ENCODE results near the gene CPA2. TPM values are rescaled to one million over a fixed set of nuclear protein-coding genes. Genes with fewer than 3 reads are reported as not detected.

The CPA2 gene
- total and polyA plus RNA-seq, 5 donors = 0.05 to 0.67 TPM; not detected in 3

GRCh38 chr7:130281260-130281659 is 14.6 kb downstream of the CPA2 start:
- no peaks in the 10 kb centered on the region for H3K27me3 ChIP-seq (ENCODE audit: control insufficient read depth, insufficient read depth)
- DNase-seq (no peak), ATAC-seq (peak; percentile 49 to 70)
- 71% methylated on average over 1 of the region's 1 CpG for WGBS
- H3K4me3 ChIP-seq (ENCODE audit: low read length) = no peak overlapping the region
- H3K9me3 ChIP-seq (ENCODE audit: control insufficient read depth, low read length) = no peaks in the 10 kb centered on the region
- H3K27ac ChIP-seq (ENCODE audit: low read length) = no peak overlapping the region
- intact Hi-C loops (cut with DNase I) = no loop called here
- H3K4me1 ChIP-seq (ENCODE audit: control insufficient read depth, insufficient read depth, low read length) = peaks cover 4% of the 10 kb centered on the region

- WGBS = 73% methylated on average over 1 of the region's 1 CpG
- DNase-seq (no peak), ATAC-seq (no peak)
- intact Hi-C loops (cut with DNase I) = no loop called here
- H3K4me3 ChIP-seq (ENCODE audit: low read length) = no peak overlapping the region
- H3K4me1 ChIP-seq (ENCODE audit: control insufficient read depth, insufficient read depth, low read length) = no peaks in the 10 kb centered on the region
- H3K27ac ChIP-seq (ENCODE audit: low read length) = no peak overlapping the region
- no peaks in the 10 kb centered on the region for H3K9me3 ChIP-seq (ENCODE audit: control insufficient read depth, low read length)
- H3K27me3 ChIP-seq (ENCODE audit: control insufficient read depth, insufficient read depth) = no peaks in the 10 kb centered on the region
Measured at GRCh38 chr7:130286881-130287280, 20.2 kb downstream of the CPA2 start.

GRCh38 chr7:130288168-130288567 is 21.5 kb downstream of the CPA2 start:
- WGBS = 87% methylated on average over 4 of the region's 4 CpGs
- no peaks in the 10 kb centered on the region for H3K27me3 ChIP-seq (ENCODE audit: control insufficient read depth, insufficient read depth)
- H3K9me3 ChIP-seq (ENCODE audit: control insufficient read depth, low read length) = no peaks in the 10 kb centered on the region
- intact Hi-C loops (cut with DNase I) = no loop called here
- DNase-seq (no peak), ATAC-seq (no peak)
- no peak overlapping the region for H3K4me3 ChIP-seq (ENCODE audit: low read length)
- H3K4me1 ChIP-seq (ENCODE audit: control insufficient read depth, insufficient read depth, low read length) = no peaks in the 10 kb centered on the region
- no peak overlapping the region for H3K27ac ChIP-seq (ENCODE audit: low read length)

- WGBS = 74% methylated on average over 5 of the region's 5 CpGs
- no peak for DNase-seq
- Histone ChIP-seq H3K4me1 (ENCODE audit: control insufficient read depth, insufficient read depth, low read length) (no peaks in the 10 kb centered on the region), H3K9me3 (ENCODE audit: control insufficient read depth, low read length) (no peaks in the 10 kb centered on the region), H3K27ac (ENCODE audit: low read length) (no peak overlapping the region), H3K27me3 (ENCODE audit: control insufficient read depth, insufficient read depth) (no peaks in the 10 kb centered on the region), H3K4me3 (ENCODE audit: low read length) (no peak overlapping the region)
- intact Hi-C loops (cut with DNase I) = no loop called here
- ATAC-seq = no peak
Measured at GRCh38 chr7:130288829-130289228, 22.2 kb downstream of the CPA2 start.

- Histone ChIP-seq H3K27me3 (ENCODE audit: control insufficient read depth, insufficient read depth) (no peaks in the 10 kb centered on the region), H3K9me3 (ENCODE audit: control insufficient read depth, low read length) (no peaks in the 10 kb centered on the region), H3K4me1 (ENCODE audit: control insufficient read depth, insufficient read depth, low read length) (no peaks in the 10 kb centered on the region), H3K4me3 (ENCODE audit: low read length) (no peak overlapping the region), H3K27ac (ENCODE audit: low read length) (no peak overlapping the region)
- 92% methylated on average over 9 of the region's 9 CpGs for WGBS
- intact Hi-C loops (cut with DNase I) = no loop called here
- DNase-seq (no peak), ATAC-seq (no peak)
Measured at GRCh38 chr7:130289478-130289877, 22.8 kb downstream of the CPA2 start.

GRCh38 chr7:130290745-130291144 is 24.1 kb downstream of the CPA2 start:
- Histone ChIP-seq H3K4me1 (ENCODE audit: control insufficient read depth, insufficient read depth, low read length) (no peaks in the 10 kb centered on the region), H3K27me3 (ENCODE audit: control insufficient read depth, insufficient read depth) (no peaks in the 10 kb centered on the region), H3K4me3 (ENCODE audit: low read length) (no peak overlapping the region), H3K27ac (ENCODE audit: low read length) (no peak overlapping the region), H3K9me3 (ENCODE audit: control insufficient read depth, low read length) (no peaks in the 10 kb centered on the region)
- WGBS = 94% methylated on average over 6 of the region's 6 CpGs
- intact Hi-C loops (cut with DNase I) = no loop called here
- no peak for ATAC-seq
- no peak for DNase-seq

GRCh38 chr7:130292682-130293257 is 26.1 kb downstream of the CPA2 start, which contains the start of gene CPA4:
Gene CPA4 (plus strand): TSS chr7:130293161. CDS start chr7:130293181, 20 bp downstream.
- intact Hi-C loops (cut with DNase I) = no loop called here
- peak in 1 of 3 donors; percentile 55 for DNase-seq
- H3K27ac ChIP-seq (ENCODE audit: low read length) = no peak within 1 kb of the TSS
- H3K9me3 ChIP-seq (ENCODE audit: control insufficient read depth, low read length) = no peaks in the 10 kb centered on the region
- ATAC-seq = peak; percentile 58 to 83
- 57% methylated on average over 1 of the region's 1 CpG for WGBS
- H3K4me1 ChIP-seq (ENCODE audit: control insufficient read depth, insufficient read depth, low read length) = no peaks in the 10 kb centered on the region
- no peak within 1 kb of the TSS for H3K4me3 ChIP-seq (ENCODE audit: low read length)
- no peaks in the 10 kb centered on the region for H3K27me3 ChIP-seq (ENCODE audit: control insufficient read depth, insufficient read depth)

- 86% methylated on average over 8 of the region's 8 CpGs for WGBS
- DNase-seq (no peak), ATAC-seq (no peak)
- intact Hi-C loops (cut with DNase I) = no loop called here
- Histone ChIP-seq H3K9me3 (ENCODE audit: control insufficient read depth, low read length) (no peaks in the 10 kb centered on the region), H3K27ac (ENCODE audit: low read length) (no peak overlapping the region), H3K27me3 (ENCODE audit: control insufficient read depth, insufficient read depth) (no peaks in the 10 kb centered on the region), H3K4me1 (ENCODE audit: control insufficient read depth, insufficient read depth, low read length) (no peaks in the 10 kb centered on the region), H3K4me3 (ENCODE audit: low read length) (no peak overlapping the region)
Measured at GRCh38 chr7:130293521-130293920, 26.9 kb downstream of the CPA2 start.

GRCh38 chr7:130294314-130294713 is 27.7 kb downstream of the CPA2 start:
- whole genome bisulfite sequencing = 83% methylated on average over 5 of the region's 5 CpGs
- H3K9me3 ChIP-seq (ENCODE audit: control insufficient read depth, low read length) = no peaks in the 10 kb centered on the region
- ATAC-seq (no peak), DNase-seq (no peak)
- no peak overlapping the region for H3K27ac ChIP-seq (ENCODE audit: low read length)
- no peak overlapping the region for H3K4me3 ChIP-seq (ENCODE audit: low read length)
- H3K4me1 ChIP-seq (ENCODE audit: control insufficient read depth, insufficient read depth, low read length) = no peaks in the 10 kb centered on the region
- intact Hi-C loops (cut with DNase I) = no loop called here
- no peaks in the 10 kb centered on the region for H3K27me3 ChIP-seq (ENCODE audit: control insufficient read depth, insufficient read depth)

GRCh38 chr7:130296221-130296951 is 29.7 kb downstream of the CPA2 start:
- intact Hi-C loops (cut with DNase I) = no loop called here
- Histone ChIP-seq H3K27ac (ENCODE audit: low read length) (no peak overlapping the region), H3K4me1 (ENCODE audit: control insufficient read depth, insufficient read depth, low read length) (no peaks in the 10 kb centered on the region), H3K4me3 (ENCODE audit: low read length) (no peak overlapping the region), H3K27me3 (ENCODE audit: control insufficient read depth, insufficient read depth) (no peaks in the 10 kb centered on the region), H3K9me3 (ENCODE audit: control insufficient read depth, low read length) (no peaks in the 10 kb centered on the region)
- DNase-seq (no peak), ATAC-seq (no peak)
- WGBS = 87% methylated on average over 13 of the region's 13 CpGs

GRCh38 chr7:130297628-130298543 is 31.2 kb downstream of the CPA2 start:
- H3K27ac ChIP-seq (ENCODE audit: low read length) = no peak overlapping the region
- H3K4me3 ChIP-seq (ENCODE audit: low read length) = no peak overlapping the region
- ATAC-seq = no peak
- no peak for DNase-seq
- no peaks in the 10 kb centered on the region for H3K27me3 ChIP-seq (ENCODE audit: control insufficient read depth, insufficient read depth)
- 85% methylated on average over 20 of the region's 20 CpGs for WGBS
- H3K4me1 ChIP-seq (ENCODE audit: control insufficient read depth, insufficient read depth, low read length) = no peaks in the 10 kb centered on the region
- intact Hi-C loops (cut with DNase I) = no loop called here
- H3K9me3 ChIP-seq (ENCODE audit: control insufficient read depth, low read length) = no peaks in the 10 kb centered on the region
